Stimulated activated CD4-positive, alpha-beta T cell treated with anti-CD3 and anti-CD28 coated beads, Interleukin-1b, Interleukin-23, amount 100 ng/mL, for 24 hours (primary cell): ENCODE data around the gene CRABP1.

Source experiments
- DNase-seq, 4 experiments: peaks; one replicate each; pipeline ENCODE4 v3.0.0-alpha.2; 2020; ENCODE audit warnings: low read depth in 4 of 4, low spot score in 1 of 4

CRABP1 gene

GRCh38 chr15:78340231-78341056 lies at the start of gene CRABP1:
TSS of gene CRABP1 (plus strand) at chr15:78340353. CDS start at chr15:78340429, 76 bp downstream.
- DNase-seq: no peak

DNA sequence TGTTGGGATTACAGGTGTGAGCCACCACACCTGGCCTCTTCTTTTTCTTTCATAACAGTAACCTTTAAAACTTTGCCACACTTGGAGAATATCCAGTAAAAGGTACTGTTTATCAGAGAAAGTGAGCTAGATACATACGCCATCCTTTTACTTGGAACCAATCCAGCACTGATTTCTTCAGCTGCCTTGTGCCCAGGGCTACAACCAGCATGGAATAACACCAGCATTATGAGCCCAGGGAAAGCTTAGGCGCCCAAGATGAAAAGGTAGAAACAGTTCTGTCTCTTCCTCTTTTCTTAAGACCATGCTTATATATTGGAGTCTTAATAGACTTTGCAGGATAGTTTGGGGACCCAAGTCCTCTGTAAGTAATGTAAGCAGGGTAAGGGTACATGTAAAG lies 49.1 kb upstream of the CRABP1 start:
- DNase-seq: no peak

- no peak for DNase-seq
Measured at GRCh38 chr15:78291698-78292097, 48.5 kb upstream of the CRABP1 start.

GRCh38 chr15:78292219-78292618 lies 47.9 kb upstream of the CRABP1 start:
- DNase-seq: no peak

- DNase-seq: peak; percentile 75 to 89 (median 84)
Measured at GRCh38 chr15:78299101-78299930, 40.8 kb upstream of the CRABP1 start, which contains the start of gene SKIC8. TSS of gene SKIC8 (minus strand) at chr15:78299609. CDS start at chr15:78295686, 3,923 bp downstream.

DNA sequence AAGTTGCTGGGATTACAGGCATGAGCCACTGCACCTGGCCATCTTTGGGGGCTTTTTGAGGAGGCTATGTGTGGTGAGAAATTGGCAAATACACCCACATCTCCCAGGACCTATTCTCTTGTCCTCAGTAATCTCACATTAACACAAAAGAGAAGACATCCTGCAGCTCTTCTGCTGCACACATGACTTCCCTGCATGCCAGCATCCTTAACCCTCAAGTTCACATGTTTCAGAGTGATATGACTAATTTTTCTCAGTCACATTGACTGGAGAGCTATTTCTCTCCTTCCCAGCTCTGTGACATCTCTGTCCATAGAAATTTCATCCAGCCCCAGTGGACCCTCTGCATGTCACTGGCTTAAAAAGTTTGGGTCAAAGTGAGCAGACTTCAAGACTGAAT lies 38.8 kb upstream of the CRABP1 start:
- no peak for DNase-seq

DNA sequence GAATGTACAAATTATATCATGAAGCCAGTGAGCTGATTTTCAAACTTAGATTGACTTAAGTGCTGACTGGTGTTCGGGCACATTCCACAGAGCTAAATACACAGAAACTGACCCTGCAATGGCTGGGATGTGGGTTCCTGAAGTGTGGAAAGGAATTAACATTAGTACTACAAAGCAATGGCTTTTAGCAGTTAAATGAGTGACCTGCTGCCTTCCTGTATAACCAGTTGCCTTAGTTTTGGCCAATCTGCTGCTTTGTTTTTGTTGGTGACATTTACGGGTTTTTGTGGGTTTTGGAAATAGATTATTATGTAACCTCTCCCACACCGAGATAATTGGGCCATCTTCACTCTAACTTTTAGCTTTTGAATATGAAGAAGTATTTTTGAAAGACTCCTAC lies 38.3 kb upstream of the CRABP1 start:
- DNase-seq: no peak

- DNase-seq: no peak
Measured at GRCh38 chr15:78302579-78303312, 37.4 kb upstream of the CRABP1 start.

GRCh38 chr15:78304216-78305066 lies 35.7 kb upstream of the CRABP1 start:
- no peak for DNase-seq

GRCh38 chr15:78306176-78306774 lies 33.9 kb upstream of the CRABP1 start:
- DNase-seq: no peak

DNA sequence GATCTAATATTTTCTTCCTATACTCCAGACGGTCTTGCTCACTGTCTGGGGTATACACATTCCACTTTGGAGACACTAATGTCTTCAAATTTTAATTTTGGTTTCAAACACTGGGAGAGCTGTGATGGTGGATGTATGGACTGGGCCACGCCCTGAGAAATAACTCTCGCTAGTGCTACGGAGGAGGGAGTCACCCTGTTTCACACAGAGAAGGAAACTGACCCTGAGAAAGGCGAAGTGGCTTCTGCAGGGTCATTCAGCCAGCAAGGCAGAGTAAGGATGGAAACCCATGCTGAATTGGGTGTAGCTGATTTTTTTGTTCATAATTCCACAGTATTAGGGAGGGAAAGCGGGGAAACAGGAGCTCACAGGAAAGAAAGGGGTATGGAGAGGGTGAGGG lies 32.2 kb upstream of the CRABP1 start:
- DNase-seq: no peak

DNA sequence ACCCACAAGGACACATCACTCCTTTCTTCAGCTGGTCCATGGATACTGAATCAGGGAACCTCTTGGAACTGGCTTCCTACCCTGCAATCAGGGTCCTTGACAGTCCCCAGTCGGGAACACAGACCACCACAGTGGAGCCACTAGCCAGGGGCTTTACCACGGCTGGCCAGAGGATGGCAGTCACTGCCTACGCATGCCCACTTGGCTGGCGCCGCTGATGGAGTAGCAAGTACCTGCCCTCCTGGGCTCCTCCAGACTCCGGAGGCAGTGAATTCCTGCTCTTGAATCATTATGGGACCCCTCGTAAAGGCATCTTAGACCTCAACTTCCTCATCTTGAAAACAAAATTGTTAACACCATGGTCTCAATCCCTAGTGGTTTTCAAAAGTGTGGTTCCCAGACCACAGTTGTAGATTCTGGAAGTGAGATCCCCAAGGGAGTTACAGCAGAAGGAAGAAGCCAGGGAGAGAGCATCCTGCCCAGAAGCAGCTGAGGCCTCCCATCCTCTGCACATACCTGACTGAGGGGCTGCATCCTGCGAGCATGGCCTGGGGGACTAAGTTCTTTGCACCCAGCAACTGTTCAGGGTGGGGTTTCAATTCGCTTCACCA lies 31.6 kb upstream of the CRABP1 start:
- DNase-seq: peak in 2 of 4 experiments; percentile 7 to 43

DNA sequence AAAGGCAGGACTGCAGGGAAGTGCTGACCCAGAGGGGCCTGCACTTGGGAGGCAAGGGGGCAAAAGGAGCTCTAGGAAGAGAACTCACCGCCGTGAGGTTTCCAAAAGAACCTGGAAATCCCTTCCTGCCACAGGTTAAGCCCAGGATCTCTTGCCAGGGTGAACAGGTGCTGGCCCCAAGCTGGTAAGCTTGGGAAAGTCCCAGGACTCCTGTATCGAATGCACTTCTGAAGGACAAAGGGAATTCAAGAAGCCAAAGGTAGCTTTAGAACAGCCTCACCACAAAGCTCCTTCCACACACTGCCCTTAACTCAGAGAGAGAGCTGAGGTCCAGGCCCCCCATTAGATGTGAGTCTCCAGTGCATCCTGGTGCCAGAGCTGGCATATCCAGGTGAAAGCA lies 28.9 kb upstream of the CRABP1 start:
- no peak for DNase-seq

- no peak for DNase-seq
Measured at GRCh38 chr15:78312536-78312935, 27.6 kb upstream of the CRABP1 start.

DNA sequence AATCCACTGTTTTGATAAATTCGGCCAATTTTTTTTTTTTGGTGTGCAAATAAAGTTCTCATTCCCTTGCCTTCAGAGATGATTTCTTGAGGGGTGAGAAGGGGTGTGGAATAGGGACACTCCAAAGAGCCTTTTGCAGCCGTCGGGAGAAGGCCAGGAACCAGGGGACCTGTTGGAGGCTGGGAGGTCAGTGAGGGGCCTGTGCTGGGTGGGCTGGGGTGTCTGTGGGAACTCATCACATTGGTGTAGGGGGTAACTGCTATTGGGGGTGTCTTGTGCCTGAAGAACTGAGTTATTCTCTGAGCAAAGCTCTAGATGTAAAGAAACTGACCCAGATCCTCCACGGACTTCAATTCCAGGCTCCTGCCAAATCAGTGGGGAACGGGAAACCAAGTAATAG lies 27.2 kb upstream of the CRABP1 start:
- no peak for DNase-seq

DNA sequence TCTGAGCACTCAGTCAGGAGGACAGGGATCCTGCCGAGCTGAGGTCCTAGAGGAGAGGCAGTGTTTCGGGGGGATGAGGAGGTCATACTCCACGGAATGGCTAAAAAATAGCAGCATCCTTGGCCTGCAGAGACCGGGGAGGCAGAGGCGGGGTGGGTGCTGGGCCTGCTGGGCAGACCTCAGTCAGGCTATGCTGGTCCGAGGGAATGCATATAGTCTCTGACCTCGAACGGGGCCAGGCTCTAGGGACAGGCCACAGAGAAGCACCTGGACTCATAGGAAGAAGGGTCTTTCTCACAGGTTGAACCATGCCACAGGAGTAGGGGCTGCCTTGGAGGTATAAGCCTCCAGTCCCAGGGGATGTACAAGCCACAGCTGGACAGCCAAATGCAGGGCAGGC lies 26.8 kb upstream of the CRABP1 start:
- no peak for DNase-seq

DNA sequence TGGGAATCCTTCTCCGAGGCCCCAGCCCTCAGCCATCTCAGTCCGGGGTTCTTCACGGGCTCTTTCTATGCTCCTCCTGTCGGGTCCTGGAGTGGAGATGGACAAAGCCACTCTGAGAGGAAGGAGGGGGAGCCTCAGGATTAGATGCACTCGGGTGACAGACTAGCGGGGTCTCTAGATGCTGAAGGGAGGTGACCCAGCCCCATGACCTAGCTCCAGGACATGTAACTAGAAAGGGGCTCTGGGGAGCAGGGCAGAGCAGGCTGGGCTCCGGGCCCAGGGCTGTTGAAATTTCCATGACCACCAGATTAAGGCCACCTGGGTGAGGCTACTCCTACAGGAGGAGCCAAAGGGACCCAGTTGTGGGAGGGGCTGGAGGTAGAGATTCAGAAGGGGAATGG lies 26.0 kb upstream of the CRABP1 start:
- no peak for DNase-seq

GRCh38 chr15:78315686-78316282 lies 24.4 kb upstream of the CRABP1 start:
- DNase-seq: no peak
